GM03348 (cell line): ENCODE data around the gene SAP25.

Experiments
- DNase-seq: peaks from one replicate; pipeline ENCODE4 v3.0.0; 2012; ENCODE audit warnings: low spot score

Gene SAP25

GRCh38 chr7:100573691-100574361 lies at the start of gene SAP25:
Gene SAP25, minus strand, starts transcription at chr7:100573900. Its CDS starts 158 bp downstream, at chr7:100573742.
- DNase-seq = no peak

- DNase-seq = no peak
Measured at GRCh38 chr7:100621554-100621953, 47.9 kb upstream of the SAP25 start.

- no peak for DNase-seq
Measured at GRCh38 chr7:100620804-100621203, 47.1 kb upstream of the SAP25 start.

DNA sequence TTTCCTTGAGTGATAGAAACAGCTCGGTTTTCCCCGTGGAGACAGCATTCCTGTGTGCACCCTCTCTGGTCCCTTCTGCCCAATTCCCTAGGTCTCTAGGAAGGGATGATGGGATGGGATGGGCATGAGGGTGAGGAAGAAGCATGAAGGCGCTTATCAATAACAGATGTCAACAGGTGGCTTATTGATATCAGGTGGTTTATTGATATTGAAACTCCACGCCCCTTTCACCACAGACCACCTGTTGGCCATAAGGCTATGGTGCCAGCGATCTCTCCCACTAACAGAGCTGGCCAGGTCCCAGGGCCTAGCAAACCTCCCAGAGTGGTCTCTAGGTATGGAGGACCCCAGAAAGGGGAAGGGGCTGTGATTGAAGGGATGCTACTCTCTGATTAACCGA lies 46.5 kb upstream of the SAP25 start:
- no peak for DNase-seq

- no peak for DNase-seq
Measured at GRCh38 chr7:100614308-100614861, 40.7 kb upstream of the SAP25 start.

- no peak for DNase-seq
Measured at GRCh38 chr7:100613412-100614175, 39.9 kb upstream of the SAP25 start.

GRCh38 chr7:100612730-100613390 lies 39.2 kb upstream of the SAP25 start:
- peak; percentile 25 for DNase-seq

DNA sequence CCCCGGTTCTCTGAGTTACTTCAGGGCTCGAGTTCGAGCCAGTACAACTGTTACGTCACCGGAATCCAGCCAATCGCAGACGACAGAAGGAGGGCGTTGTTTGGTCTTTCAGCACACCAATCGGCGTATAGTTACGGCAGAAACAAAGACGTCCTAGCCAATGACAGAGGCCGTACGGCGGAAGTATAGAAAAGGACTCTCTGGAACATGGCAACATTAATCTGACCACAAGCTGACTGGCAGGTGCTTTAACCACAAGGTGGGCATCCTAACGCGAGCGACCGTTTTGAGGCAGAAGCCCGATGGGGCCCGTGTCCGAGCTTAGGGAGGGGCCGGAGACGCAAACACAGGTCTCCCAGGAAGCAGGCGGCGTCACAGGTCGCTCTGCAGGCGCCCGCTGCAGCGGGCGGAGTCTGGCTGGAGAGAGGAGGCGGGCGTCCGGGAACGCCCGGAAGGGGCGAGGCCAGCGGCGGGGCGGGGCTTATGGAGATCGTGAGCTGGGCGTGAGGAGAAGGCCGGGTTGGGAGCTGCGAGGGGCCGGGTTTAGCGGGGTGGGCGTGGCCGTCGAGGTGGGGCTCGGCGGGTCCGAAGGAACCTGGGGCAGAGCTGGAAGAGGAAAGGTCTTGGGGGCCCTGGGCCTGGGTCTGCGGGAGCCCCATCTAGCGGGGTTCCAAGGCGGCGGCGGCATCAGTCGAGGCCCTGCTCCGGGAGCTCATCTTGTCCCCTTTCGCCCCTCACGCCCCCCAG lies 38.5 kb upstream of the SAP25 start, which contains the start of gene MOSPD3:
MOSPD3 (plus strand) TSS at position 558 of the 747 bp plus-strand sequence. CDS start 252 bp downstream, outside the sequence.
- DNase-seq = peak; percentile 99

DNA sequence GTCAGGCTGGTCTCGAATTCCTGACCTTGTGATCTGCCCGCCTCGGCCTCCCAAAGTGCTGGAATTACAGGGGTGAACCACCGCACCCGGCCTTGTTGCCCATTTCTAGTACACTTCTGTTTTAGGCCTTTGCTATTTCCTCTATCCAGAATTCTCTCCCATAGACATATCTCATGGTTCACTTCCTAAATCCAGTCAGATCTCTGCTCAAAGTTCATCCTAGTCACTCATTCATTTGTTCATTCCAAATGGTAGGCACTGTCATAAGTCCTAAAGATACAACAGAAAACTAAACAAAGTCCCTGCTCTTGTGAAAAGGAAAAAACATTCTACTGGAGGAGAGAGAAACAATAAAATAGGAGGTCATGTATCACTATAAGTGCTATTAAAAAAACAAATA lies 36.3 kb upstream of the SAP25 start:
- no peak for DNase-seq

GRCh38 chr7:100607111-100607510 lies 33.4 kb upstream of the SAP25 start:
- DNase-seq = no peak

DNA sequence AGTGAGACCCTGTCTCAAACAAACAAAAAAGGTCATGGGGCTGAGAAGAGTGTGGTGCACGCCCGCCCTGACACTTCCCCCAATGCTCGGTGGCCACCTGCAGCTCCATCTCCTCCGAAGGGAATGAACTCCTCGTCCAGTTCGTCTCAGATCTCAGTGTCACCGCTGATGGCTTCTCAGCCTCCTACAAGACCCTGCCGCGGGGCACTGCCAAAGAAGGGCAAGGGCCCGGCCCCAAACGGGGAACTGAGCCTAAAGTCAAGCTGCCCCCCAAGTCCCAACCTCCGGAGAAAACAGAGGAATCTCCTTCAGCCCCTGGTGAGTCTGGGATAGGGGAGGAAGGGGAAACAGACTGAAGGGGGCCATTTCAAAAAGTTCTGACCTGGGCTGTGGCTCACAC lies 32.6 kb upstream of the SAP25 start:
- no peak for DNase-seq

GRCh38 chr7:100604976-100605911 lies 31.5 kb upstream of the SAP25 start:
- no peak for DNase-seq

- DNase-seq = peak; percentile 90
Measured at GRCh38 chr7:100604028-100604975, 30.6 kb upstream of the SAP25 start.

DNA sequence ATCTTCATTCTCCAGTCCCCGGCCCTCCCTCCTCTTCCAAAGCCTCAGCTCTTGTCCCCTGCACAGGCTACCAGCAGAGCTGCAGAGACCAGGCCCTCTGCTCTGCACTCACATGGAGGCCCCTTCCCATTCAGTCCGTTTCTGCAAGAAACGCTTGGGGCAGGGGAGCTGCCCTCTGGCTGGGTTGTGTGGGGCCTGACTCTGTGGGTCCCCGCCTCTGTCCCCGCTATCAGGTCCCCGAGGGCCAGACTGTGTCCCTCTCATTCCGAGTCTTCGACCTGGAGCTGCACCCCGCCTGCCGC lies 30.0 kb upstream of the SAP25 start:
- peak; percentile 35 for DNase-seq

- DNase-seq = peak; percentile 92
Measured at GRCh38 chr7:100602889-100603725, 29.4 kb upstream of the SAP25 start.

- no peak for DNase-seq
Measured at GRCh38 chr7:100600730-100601038, 27.0 kb upstream of the SAP25 start.

- DNase-seq = no peak
Measured at GRCh38 chr7:100599911-100600729, 26.4 kb upstream of the SAP25 start.

DNA sequence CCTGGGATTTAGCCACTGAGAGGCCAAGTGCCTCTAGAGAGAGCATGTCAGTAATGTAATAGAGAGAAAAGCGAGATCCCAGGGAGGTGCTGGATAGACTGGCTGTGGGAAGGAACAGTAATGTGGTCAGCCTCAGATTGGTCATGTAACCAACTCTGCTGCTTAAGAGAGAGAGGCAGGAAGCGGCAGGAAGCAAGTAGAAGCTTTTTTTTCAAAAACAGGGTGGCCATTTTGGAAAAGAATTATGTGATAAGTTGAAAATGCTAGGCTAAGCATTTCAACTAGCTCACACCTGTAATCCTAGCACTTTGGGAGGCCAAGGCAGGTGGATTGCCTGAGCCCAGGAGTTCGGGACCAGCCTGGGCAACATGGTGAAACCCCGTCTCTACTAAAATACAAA lies 24.7 kb upstream of the SAP25 start:
- no peak for DNase-seq
